Measurements from ENCODE around the gene GTPBP4. TPM values are rescaled to one million over a fixed set of nuclear protein-coding genes. Genes with fewer than 3 reads are reported as not detected.

GTPBP4 gene
- total RNA-seq, 1 donor: 27.1 TPM

DNA sequence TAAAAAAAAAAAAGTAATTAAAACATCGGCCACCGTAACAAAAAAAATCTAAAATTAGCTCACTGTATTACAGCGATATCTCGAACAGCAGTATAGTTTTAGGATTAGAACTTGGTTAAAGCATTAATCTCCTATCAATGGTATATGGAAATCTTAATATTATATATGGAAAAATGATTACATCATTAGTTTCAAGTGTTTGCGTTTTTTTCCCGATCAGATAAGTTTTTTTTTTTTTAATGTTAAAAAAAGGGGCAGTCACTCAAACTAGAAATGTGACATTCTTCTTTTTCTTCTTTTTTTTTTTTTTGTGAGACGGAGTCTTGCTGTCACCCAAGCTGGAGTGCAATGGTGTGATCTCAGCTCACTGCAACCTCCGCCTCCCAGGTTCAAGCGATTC, 53.3 kb downstream of the GTPBP4 start:
- H3K9me3 ChIP-seq (ENCODE audit: low read depth, low read length): no peaks in the 10 kb centered on the region
- no peak overlapping the region for H2AFZ ChIP-seq (ENCODE audit: low read length)
- TF ChIP-seq, protein P1, sequence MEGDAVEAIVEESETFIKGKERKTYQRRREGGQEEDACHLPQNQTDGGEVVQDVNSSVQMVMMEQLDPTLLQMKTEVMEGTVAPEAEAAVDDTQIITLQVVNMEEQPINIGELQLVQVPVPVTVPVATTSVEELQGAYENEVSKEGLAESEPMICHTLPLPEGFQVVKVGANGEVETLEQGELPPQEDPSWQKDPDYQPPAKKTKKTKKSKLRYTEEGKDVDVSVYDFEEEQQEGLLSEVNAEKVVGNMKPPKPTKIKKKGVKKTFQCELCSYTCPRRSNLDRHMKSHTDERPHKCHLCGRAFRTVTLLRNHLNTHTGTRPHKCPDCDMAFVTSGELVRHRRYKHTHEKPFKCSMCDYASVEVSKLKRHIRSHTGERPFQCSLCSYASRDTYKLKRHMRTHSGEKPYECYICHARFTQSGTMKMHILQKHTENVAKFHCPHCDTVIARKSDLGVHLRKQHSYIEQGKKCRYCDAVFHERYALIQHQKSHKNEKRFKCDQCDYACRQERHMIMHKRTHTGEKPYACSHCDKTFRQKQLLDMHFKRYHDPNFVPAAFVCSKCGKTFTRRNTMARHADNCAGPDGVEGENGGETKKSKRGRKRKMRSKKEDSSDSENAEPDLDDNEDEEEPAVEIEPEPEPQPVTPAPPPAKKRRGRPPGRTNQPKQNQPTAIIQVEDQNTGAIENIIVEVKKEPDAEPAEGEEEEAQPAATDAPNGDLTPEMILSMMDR (IDR thresholded peaks at IDR 0.05; ENCODE audit: extremely low read depth, low read depth, low read length): no peak
- H3K79me2 ChIP-seq (ENCODE audit: insufficient read depth, low read length): peaks cover 35% of the 10 kb centered on the region
- peaks cover 13% of the 10 kb centered on the region for H4K20me1 ChIP-seq (ENCODE audit: insufficient read depth, low read length)
- H3K4me3 ChIP-seq (ENCODE audit: insufficient read depth, low read length): no peak overlapping the region
- no peaks in the 10 kb centered on the region for H3K4me1 ChIP-seq (ENCODE audit: insufficient read depth, low read length)
- no peak overlapping the region for H3K27ac ChIP-seq (ENCODE audit: low read depth, low read length)
- peaks cover 33% of the 10 kb centered on the region for H3K36me3 ChIP-seq (ENCODE audit: insufficient read depth, low read length)
- H3K27me3 ChIP-seq (ENCODE audit: insufficient read depth, low read length): no peaks in the 10 kb centered on the region
- no peak for DNase-seq (ENCODE audit: insufficient read length, low spot score, missing footprints)
- H3K4me2 ChIP-seq (ENCODE audit: insufficient read depth, low read length): no peak overlapping the region

DNA sequence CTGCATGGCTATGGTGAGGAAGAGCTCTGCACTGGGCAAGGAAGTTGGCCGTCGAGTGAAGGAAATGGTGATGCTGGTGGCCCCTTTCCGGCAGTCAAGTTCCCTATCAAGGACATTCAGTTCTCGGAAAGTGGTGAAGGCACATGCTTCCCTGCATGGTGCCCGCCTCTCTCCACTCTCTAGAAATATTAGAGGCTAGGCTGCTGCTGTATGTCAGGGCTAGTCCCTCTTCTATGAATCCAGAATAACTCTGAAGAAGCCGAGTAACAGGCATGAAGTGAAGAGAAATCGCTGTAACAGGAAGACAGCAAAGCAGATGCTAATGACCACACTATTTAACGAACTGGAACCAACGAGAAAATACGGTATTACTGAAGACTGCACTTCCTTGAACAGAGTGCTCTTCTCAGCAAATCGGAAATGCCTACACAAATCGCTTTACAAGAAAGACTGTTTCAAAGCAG, 55.3 kb downstream of the GTPBP4 start:
- Histone ChIP-seq H3K4me1 (ENCODE audit: insufficient read depth, low read length) (peaks cover 6% of the 10 kb centered on the region), H3K27me3 (ENCODE audit: insufficient read depth, low read length) (no peaks in the 10 kb centered on the region), H3K4me3 (ENCODE audit: insufficient read depth, low read length) (no peak overlapping the region), H3K27ac (ENCODE audit: low read depth, low read length) (no peak overlapping the region), H3K79me2 (ENCODE audit: insufficient read depth, low read length) (peaks cover 48% of the 10 kb centered on the region), H3K9me3 (ENCODE audit: low read depth, low read length) (no peaks in the 10 kb centered on the region), H3K36me3 (ENCODE audit: insufficient read depth, low read length) (peaks cover 33% of the 10 kb centered on the region), H2AFZ (ENCODE audit: low read length) (no peak overlapping the region), H4K20me1 (ENCODE audit: insufficient read depth, low read length) (peaks cover 24% of the 10 kb centered on the region), H3K4me2 (ENCODE audit: insufficient read depth, low read length) (no peak overlapping the region)
- TF ChIP-seq, protein P1 (IDR thresholded peaks at IDR 0.05; ENCODE audit: extremely low read depth, low read depth, low read length): no peak
- DNase-seq (ENCODE audit: insufficient read length, low spot score, missing footprints): no peak

DNA sequence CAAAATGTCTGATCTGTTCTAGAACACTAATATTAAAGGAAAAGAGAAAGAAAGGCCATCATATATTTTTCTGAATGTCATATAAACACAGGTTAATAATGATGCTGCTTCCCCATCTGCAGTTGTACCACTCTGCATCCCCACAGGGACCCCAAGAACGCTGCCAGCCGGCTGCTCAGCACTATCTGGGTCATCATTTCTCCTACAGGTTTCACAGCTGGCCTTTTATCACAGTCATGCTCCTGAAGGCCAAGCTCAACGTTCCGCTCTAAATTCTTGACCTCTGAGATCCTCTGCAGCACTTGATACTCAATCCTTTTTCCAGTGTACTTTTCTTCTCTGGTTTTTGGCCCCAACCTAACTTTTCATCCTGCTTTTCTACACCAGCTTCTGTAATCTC, 55.9 kb downstream of the GTPBP4 start:
- Histone ChIP-seq H4K20me1 (ENCODE audit: insufficient read depth, low read length) (peaks cover 24% of the 10 kb centered on the region), H3K27ac (ENCODE audit: low read depth, low read length) (no peak overlapping the region), H3K79me2 (ENCODE audit: insufficient read depth, low read length) (peaks cover 48% of the 10 kb centered on the region)

DNA sequence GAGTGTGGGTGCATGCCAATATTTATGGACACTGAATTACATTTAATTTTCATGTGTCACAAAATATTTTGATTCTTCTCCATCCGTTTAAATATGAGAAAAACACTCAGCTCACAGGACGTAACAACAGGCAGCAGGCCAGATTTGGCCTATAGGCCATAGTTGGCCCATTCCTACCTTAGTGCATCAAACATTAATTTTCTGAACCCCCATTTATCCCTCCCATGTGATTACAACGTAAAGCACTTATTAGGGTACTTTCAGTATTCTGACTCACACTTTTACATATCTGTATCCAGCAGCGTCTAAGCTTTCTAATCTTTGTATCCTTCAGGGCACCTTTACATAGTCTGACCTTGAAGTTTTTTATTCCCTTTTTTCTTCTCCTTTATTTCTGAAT, 56.7 kb downstream of the GTPBP4 start:
- H3K4me2 ChIP-seq (ENCODE audit: insufficient read depth, low read length): no peak overlapping the region
- no peak overlapping the region for H3K27ac ChIP-seq (ENCODE audit: low read depth, low read length)
- TF ChIP-seq, protein P1 (IDR thresholded peaks at IDR 0.05; ENCODE audit: extremely low read depth, low read depth, low read length): no peak
- H4K20me1 ChIP-seq (ENCODE audit: insufficient read depth, low read length): peaks cover 24% of the 10 kb centered on the region
- H3K36me3 ChIP-seq (ENCODE audit: insufficient read depth, low read length): peaks cover 31% of the 10 kb centered on the region
- DNase-seq (ENCODE audit: insufficient read length, low spot score, missing footprints): no peak
- H3K79me2 ChIP-seq (ENCODE audit: insufficient read depth, low read length): peaks cover 48% of the 10 kb centered on the region
- H3K9me3 ChIP-seq (ENCODE audit: low read depth, low read length): no peaks in the 10 kb centered on the region
- no peaks in the 10 kb centered on the region for H3K27me3 ChIP-seq (ENCODE audit: insufficient read depth, low read length)
- H3K4me1 ChIP-seq (ENCODE audit: insufficient read depth, low read length): peaks cover 6% of the 10 kb centered on the region
- H2AFZ ChIP-seq (ENCODE audit: low read length): no peak overlapping the region
- H3K4me3 ChIP-seq (ENCODE audit: insufficient read depth, low read length): no peak overlapping the region

More for the DNA sequence above, 55.9 kb downstream of the GTPBP4 start:
- TF ChIP-seq, protein P1 (IDR thresholded peaks at IDR 0.05; ENCODE audit: extremely low read depth, low read depth, low read length): no peak
- H3K27me3 ChIP-seq (ENCODE audit: insufficient read depth, low read length): no peaks in the 10 kb centered on the region
- peaks cover 33% of the 10 kb centered on the region for H3K36me3 ChIP-seq (ENCODE audit: insufficient read depth, low read length)
- H3K4me2 ChIP-seq (ENCODE audit: insufficient read depth, low read length): no peak overlapping the region
- H3K9me3 ChIP-seq (ENCODE audit: low read depth, low read length): no peaks in the 10 kb centered on the region
- no peak overlapping the region for H2AFZ ChIP-seq (ENCODE audit: low read length)
- peaks cover 6% of the 10 kb centered on the region for H3K4me1 ChIP-seq (ENCODE audit: insufficient read depth, low read length)
- no peak overlapping the region for H3K4me3 ChIP-seq (ENCODE audit: insufficient read depth, low read length)
- DNase-seq (ENCODE audit: insufficient read length, low spot score, missing footprints): no peak

Measured in osteoblast (primary cell).